ENCODE data around the gene LAMTOR5. TPM values are rescaled to one million over a fixed set of nuclear protein-coding genes. Genes with fewer than 3 reads are reported as not detected.

Gene LAMTOR5
- total and polyA plus RNA-seq, 2 of the 4 experiments (the other 2 are of a cell fraction): 159 to 369 TPM

GRCh38 chr1:110438893-110439292, 31.4 kb upstream of the LAMTOR5 start:
- Histone ChIP-seq H3K79me1 (ENCODE audit: low read depth in 1 of 2, low read length in 2 of 2) (no peaks in the 10 kb centered on the region), H3K4me1 (ENCODE audit: control insufficient read depth, insufficient read depth, low read length) (peaks cover 5% of the 10 kb centered on the region; the same call in 1 of the 2 replicates), H4K8ac (ENCODE audit: low read depth in 2 of 2, low read length in 2 of 2) (no peak overlapping the region), H3K9me1 (ENCODE audit: insufficient read depth, low read length) (no peaks in the 10 kb centered on the region), H3K4me3 (ENCODE audit: insufficient read depth, low read depth, low read length) (no peak overlapping the region), H4K5ac (ENCODE audit: low read depth, low read length) (no peak overlapping the region), H3K23ac (ENCODE audit: low read depth, low read length) (no peak overlapping the region), H2BK120ac (ENCODE audit: low read depth, low read length) (no peak overlapping the region), H2AFZ (replicated peaks; ENCODE audit: low read length, poor library complexity) (no peak overlapping the region), H3K27me3 (ENCODE audit: control insufficient read depth, insufficient read depth, low read length) (peaks cover 36% of the 10 kb centered on the region), H3K18ac (ENCODE audit: low read depth, low read length) (no peak overlapping the region), H3K4me2 (ENCODE audit: low read depth, low read length) (no peak overlapping the region), H2BK15ac (ENCODE audit: low read depth, low read length) (no peak overlapping the region), H4K20me1 (ENCODE audit: insufficient read depth, low read length) (no peaks in the 10 kb centered on the region), H3K56ac (ENCODE audit: extremely low read depth, insufficient read depth, low read length) (no peak overlapping the region), H4K91ac (ENCODE audit: insufficient read depth, low read depth, low read length) (no peak overlapping the region), H3K4ac (ENCODE audit: low read depth, low read length) (no peak overlapping the region), H3K27ac (ENCODE audit: insufficient read depth, low read length) (no peak overlapping the region), H3K9me3 (ENCODE audit: control insufficient read depth, insufficient read depth, low read length) (no peaks in the 10 kb centered on the region), H3K14ac (replicated peaks; ENCODE audit: low read depth, low read length) (no peak overlapping the region), H3K9ac (ENCODE audit: low read depth, low read length) (no peak overlapping the region), H2BK20ac (ENCODE audit: low read depth, low read length) (no peak overlapping the region), H2AK5ac (ENCODE audit: low read depth, low read length) (no peak overlapping the region), H2BK5ac (ENCODE audit: low read depth, low read length, poor library complexity, severe bottlenecking) (no peak overlapping the region), H2AK9ac (replicated peaks; ENCODE audit: low read depth, low read length, poor library complexity) (no peak overlapping the region), H3K36me3 (ENCODE audit: control insufficient read depth, insufficient read depth, low read length) (no peaks in the 10 kb centered on the region)
- intact Hi-C loops (cut with micrococcal nuclease) (no loop called here), dilution Hi-C loops (cut with HindIII; ENCODE audit: low sequenced_read_pairs, unreplicated experiment) (no loop called here), in situ Hi-C loops (cut with MboI; ENCODE audit: low sequenced_read_pairs) (no loop called here)
- ATAC-seq (ENCODE audit: low read depth) (no peak), DNase-seq (peak; percentile 8)
- POLR2A ChIA-PET (ENCODE audit: unreplicated experiment): no interaction called here
- WGBS, 2 experiments (ENCODE audit: extremely low coverage in 2 of 2, insufficient read length in 1 of 2): no CpG with 5 or more reads among the region's 4 CpGs
- TF ChIP-seq POLR2A (IDR thresholded peaks at IDR 0.05; ENCODE audit: low read depth, low read length) (no peak), BHLHE40 (IDR thresholded peaks at IDR 0.05; ENCODE audit: low read depth, low read length) (no peak), FOS (IDR thresholded peaks at IDR 0.05; ENCODE audit: low read depth, low read length) (no peak), MAZ (IDR thresholded peaks at IDR 0.05; ENCODE audit: borderline replicate concordance, low read depth, low read length) (no peak), CEBPB (IDR thresholded peaks at IDR 0.05; ENCODE audit: low read depth, low read length) (no peak), RAD21 (IDR thresholded peaks at IDR 0.05; ENCODE audit: low read length) (no peak), CHD1 (IDR thresholded peaks at IDR 0.05; ENCODE audit: low read depth, low read length) (no peak), MXI1 (IDR thresholded peaks at IDR 0.05; ENCODE audit: borderline replicate concordance, low read depth, low read length) (no peak), ELK1 (IDR thresholded peaks at IDR 0.05; ENCODE audit: borderline replicate concordance, low read depth, low read length) (no peak), RFX5 (IDR thresholded peaks at IDR 0.05; ENCODE audit: low read depth, low read length) (no peak), RCOR1 (IDR thresholded peaks at IDR 0.05; ENCODE audit: insufficient replicate concordance, low read length) (no peak), SMC3 (IDR thresholded peaks at IDR 0.05; ENCODE audit: low read depth, low read length) (no peak), USF2 (IDR thresholded peaks at IDR 0.05; ENCODE audit: low read depth, low read length) (no peak)
- TF ChIP-seq, protein P1, sequence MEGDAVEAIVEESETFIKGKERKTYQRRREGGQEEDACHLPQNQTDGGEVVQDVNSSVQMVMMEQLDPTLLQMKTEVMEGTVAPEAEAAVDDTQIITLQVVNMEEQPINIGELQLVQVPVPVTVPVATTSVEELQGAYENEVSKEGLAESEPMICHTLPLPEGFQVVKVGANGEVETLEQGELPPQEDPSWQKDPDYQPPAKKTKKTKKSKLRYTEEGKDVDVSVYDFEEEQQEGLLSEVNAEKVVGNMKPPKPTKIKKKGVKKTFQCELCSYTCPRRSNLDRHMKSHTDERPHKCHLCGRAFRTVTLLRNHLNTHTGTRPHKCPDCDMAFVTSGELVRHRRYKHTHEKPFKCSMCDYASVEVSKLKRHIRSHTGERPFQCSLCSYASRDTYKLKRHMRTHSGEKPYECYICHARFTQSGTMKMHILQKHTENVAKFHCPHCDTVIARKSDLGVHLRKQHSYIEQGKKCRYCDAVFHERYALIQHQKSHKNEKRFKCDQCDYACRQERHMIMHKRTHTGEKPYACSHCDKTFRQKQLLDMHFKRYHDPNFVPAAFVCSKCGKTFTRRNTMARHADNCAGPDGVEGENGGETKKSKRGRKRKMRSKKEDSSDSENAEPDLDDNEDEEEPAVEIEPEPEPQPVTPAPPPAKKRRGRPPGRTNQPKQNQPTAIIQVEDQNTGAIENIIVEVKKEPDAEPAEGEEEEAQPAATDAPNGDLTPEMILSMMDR (conservative IDR thresholded peaks at IDR 0.05; ENCODE audit: low read depth, low read length): no peak
- no TSS peak for BruUV-seq (replicated peaks)
- CTCF ChIA-PET: no interaction called here
